ENCODE measurements around the gene TFCP2.

Gene TFCP2

GRCh38 chr12:51197736-51198567 lies 25.0 kb upstream of the TFCP2 start:
- no peak for DNase-seq (ENCODE audit: low read depth in 2 of 2)

GRCh38 chr12:51196547-51196946 lies 23.6 kb upstream of the TFCP2 start:
- no peak for DNase-seq (ENCODE audit: low read depth in 2 of 2)

GRCh38 chr12:51195841-51196240 lies 22.9 kb upstream of the TFCP2 start:
- no peak for DNase-seq (ENCODE audit: low read depth in 2 of 2)

- no peak for DNase-seq (ENCODE audit: low read depth in 2 of 2)
Measured at GRCh38 chr12:51192284-51192671, 19.3 kb upstream of the TFCP2 start.

- DNase-seq (ENCODE audit: low read depth in 2 of 2): no peak
Measured at GRCh38 chr12:51191516-51192283, 18.8 kb upstream of the TFCP2 start.

- DNase-seq (ENCODE audit: low read depth in 2 of 2): no peak
Measured at GRCh38 chr12:51190820-51191219, 17.9 kb upstream of the TFCP2 start.

- DNase-seq (ENCODE audit: low read depth in 2 of 2): no peak
Measured at GRCh38 chr12:51189790-51190355, 16.9 kb upstream of the TFCP2 start.

- DNase-seq (ENCODE audit: low read depth in 2 of 2): no peak
Measured at GRCh38 chr12:51188359-51189051, 15.6 kb upstream of the TFCP2 start.

GRCh38 chr12:51187370-51187987 lies 14.5 kb upstream of the TFCP2 start:
- no peak for DNase-seq (ENCODE audit: low read depth in 2 of 2)

GRCh38 chr12:51186465-51187085 lies 13.6 kb upstream of the TFCP2 start:
- DNase-seq (ENCODE audit: low read depth in 2 of 2): no peak

GRCh38 chr12:51185171-51185717 lies 12.3 kb upstream of the TFCP2 start:
- no peak for DNase-seq (ENCODE audit: low read depth in 2 of 2)

GRCh38 chr12:51183816-51184215 lies 10.9 kb upstream of the TFCP2 start:
- DNase-seq (ENCODE audit: low read depth in 2 of 2): no peak

- no peak for DNase-seq (ENCODE audit: low read depth in 2 of 2)
Measured at GRCh38 chr12:51183349-51183748, 10.4 kb upstream of the TFCP2 start.

GRCh38 chr12:51181558-51181957 lies 8.6 kb upstream of the TFCP2 start:
- no peak for DNase-seq (ENCODE audit: low read depth in 2 of 2)

GRCh38 chr12:51177897-51178296 lies 5.0 kb upstream of the TFCP2 start:
- no peak for DNase-seq (ENCODE audit: low read depth in 2 of 2)

GRCh38 chr12:51174501-51174900 lies 1.6 kb upstream of the TFCP2 start:
- no peak for DNase-seq (ENCODE audit: low read depth in 2 of 2)

GRCh38 chr12:51171884-51172514 lies 936 bp downstream of the TFCP2 start:
- no peak for DNase-seq (ENCODE audit: low read depth in 2 of 2)

- DNase-seq (ENCODE audit: low read depth in 2 of 2): no peak
Measured at GRCh38 chr12:51163795-51164194, 9.1 kb downstream of the TFCP2 start.

GRCh38 chr12:51162217-51162616 lies 10.7 kb downstream of the TFCP2 start:
- DNase-seq (ENCODE audit: low read depth in 2 of 2): no peak

- DNase-seq (ENCODE audit: low read depth in 2 of 2): no peak
Measured at GRCh38 chr12:51160814-51161459, 12.0 kb downstream of the TFCP2 start.

Measured in activated CD8-positive, alpha-beta memory T cell treated with anti-CD3 and anti-CD28 coated beads for 4 hours (primary cell).